ENCODE data around the gene C2orf81.
A peak's percentile ranks its signal among the peaks of the same experiment; 100 is the strongest.

DNA sequence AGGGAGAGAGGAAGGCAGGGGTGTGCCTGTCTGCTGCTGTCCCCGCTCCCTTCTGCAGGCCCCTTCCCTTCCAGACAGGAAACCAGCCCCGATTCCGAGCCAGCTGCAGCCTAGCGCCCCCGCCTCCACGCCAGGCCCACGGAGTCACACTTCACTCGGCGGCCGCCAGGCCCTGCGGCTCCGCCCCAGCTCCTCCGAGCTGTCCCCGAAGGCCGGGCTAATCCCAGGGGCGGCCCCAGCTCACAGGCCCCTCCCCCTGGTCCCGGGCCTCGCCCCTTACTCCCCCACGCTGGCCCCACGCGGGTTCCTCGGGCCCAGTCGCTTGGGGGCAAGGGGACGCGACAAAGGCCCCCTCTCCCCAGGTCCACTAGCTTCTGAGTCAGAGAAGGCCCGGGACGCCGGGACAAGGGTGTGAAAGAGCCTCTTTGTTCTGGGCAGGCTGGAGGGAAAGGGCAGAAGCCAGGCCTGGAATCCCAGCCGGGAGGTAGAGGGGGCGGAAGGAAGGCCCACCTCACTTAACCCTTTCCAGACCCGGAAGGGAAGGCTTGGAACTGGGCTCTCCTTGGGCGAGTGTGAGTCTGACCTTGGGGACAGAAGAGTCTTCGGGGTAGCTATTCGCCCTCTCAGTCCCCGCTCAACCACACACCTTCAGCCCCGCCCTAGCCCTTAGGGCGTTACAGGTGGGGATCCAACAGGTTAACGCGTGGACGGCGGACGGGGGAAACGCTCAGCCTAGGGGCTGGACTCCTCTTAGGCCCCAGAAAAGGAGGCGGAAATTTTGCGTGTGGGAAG is 19.2 kb upstream of the C2orf81 start:
- TF ChIP-seq POLR2A (IDR thresholded peaks at IDR 0.05) = peak in 1 of 4 donors; percentile 31
- TF ChIP-seq, protein P1, sequence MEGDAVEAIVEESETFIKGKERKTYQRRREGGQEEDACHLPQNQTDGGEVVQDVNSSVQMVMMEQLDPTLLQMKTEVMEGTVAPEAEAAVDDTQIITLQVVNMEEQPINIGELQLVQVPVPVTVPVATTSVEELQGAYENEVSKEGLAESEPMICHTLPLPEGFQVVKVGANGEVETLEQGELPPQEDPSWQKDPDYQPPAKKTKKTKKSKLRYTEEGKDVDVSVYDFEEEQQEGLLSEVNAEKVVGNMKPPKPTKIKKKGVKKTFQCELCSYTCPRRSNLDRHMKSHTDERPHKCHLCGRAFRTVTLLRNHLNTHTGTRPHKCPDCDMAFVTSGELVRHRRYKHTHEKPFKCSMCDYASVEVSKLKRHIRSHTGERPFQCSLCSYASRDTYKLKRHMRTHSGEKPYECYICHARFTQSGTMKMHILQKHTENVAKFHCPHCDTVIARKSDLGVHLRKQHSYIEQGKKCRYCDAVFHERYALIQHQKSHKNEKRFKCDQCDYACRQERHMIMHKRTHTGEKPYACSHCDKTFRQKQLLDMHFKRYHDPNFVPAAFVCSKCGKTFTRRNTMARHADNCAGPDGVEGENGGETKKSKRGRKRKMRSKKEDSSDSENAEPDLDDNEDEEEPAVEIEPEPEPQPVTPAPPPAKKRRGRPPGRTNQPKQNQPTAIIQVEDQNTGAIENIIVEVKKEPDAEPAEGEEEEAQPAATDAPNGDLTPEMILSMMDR (IDR thresholded peaks at IDR 0.05) = peak in 3 of 6 experiments; percentile 38 to 51 (median 40)

Data from esophagus squamous epithelium (tissue), 4 donors.